IPS-15b (cell line): Measurements from ENCODE around the gene HAUS2.

ENCODE experiments used
- H3K27me3 ChIP-seq: one replicate; pipeline ENCODE4 v1.6.1; 2013; ENCODE audit warnings: low read length; ENCODE audit not compliant: control insufficient read depth, insufficient read depth
- H3K36me3 ChIP-seq: one replicate; pipeline ENCODE4 v1.6.1; 2013; ENCODE audit warnings: low read length; ENCODE audit not compliant: control insufficient read depth, insufficient read depth
- H3K4me1 ChIP-seq: one replicate; pipeline ENCODE4 v1.6.1; 2013; ENCODE audit warnings: mild to moderate bottlenecking, low read length; ENCODE audit not compliant: control insufficient read depth, insufficient read depth
- H3K4me3 ChIP-seq: one replicate; pipeline ENCODE4 v1.5.1; 2013; ENCODE audit warnings: low read depth, low read length
- H3K9ac ChIP-seq: one replicate; pipeline ENCODE4 v1.6.1; 2013; ENCODE audit warnings: low read depth, mild to moderate bottlenecking, low read length
- H3K9me3 ChIP-seq: one replicate; pipeline ENCODE4 v1.6.1; 2013; ENCODE audit warnings: mild to moderate bottlenecking, low read length; ENCODE audit not compliant: control insufficient read depth, insufficient read depth

The HAUS2 gene

GRCh38 chr15:42577514-42578031, 28.9 kb downstream of the HAUS2 start:
- Histone ChIP-seq H3K4me1 (peaks cover 5% of the 10 kb centered on the region), H3K9ac (no peak overlapping the region), H3K27me3 (peaks cover 60% of the 10 kb centered on the region), H3K36me3 (no peaks in the 10 kb centered on the region), H3K4me3 (no peak overlapping the region), H3K9me3 (no peaks in the 10 kb centered on the region)

DNA sequence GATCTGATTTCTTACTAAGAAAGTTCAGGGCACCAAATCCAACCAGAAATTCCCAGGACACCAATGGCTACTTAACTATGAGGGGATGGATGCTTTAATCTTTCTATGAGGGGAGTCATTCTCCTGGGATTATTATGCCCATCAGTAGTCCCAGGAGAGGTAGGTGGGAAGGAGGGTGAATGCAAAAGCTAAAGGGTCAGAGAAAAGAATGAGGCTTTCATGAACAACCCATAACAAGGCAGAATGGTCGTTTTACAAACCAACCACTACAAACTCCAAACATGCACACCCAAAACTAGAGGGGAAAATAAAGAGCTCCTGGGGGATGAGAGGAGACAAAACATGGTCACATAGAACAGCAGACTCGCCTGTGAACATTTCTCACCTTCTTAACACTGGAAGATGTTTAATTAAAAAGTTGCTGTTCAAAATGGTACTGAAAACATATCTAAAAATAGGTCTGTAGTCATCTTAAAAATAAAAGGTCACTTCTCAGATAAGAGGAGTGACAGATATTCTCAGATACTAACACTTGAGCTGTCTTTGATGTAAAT, 30.4 kb downstream of the HAUS2 start:
- Histone ChIP-seq H3K4me3 (no peak overlapping the region), H3K4me1 (peaks cover 11% of the 10 kb centered on the region)

DNA sequence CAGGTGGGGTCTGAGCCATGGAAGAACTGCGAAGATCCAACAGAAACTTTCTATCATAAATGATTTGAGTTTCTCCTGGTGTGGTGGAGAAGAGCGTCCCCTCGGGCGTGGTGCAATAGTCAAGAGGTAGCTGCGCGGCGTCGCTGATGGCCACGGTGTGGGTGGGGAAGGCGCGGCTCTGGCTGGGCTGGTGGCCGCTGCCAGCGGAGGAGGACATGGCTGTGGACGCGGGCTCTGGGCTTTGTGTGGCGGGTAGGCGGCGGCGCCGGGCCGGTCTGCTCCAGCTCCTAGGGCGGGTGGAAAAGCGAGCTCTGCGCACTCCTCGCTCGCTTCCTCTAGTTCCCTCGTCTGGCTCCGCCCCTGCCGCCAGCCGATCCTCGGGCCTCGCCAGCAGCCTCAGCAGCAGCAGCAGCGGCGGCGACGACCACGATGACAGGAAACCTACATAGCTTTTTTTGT, 32.7 kb downstream of the HAUS2 start:
- H3K4me1 ChIP-seq = peaks cover 14% of the 10 kb centered on the region
- H3K27me3 ChIP-seq = peaks cover 48% of the 10 kb centered on the region
- H3K9me3 ChIP-seq = no peaks in the 10 kb centered on the region
- H3K9ac ChIP-seq = peak overlapping the region; percentile 57
- H3K36me3 ChIP-seq = no peaks in the 10 kb centered on the region
- peak overlapping the region; percentile 58 for H3K4me3 ChIP-seq

More for the DNA sequence above, 30.4 kb downstream of the HAUS2 start:
- no peaks in the 10 kb centered on the region for H3K36me3 ChIP-seq
- no peaks in the 10 kb centered on the region for H3K9me3 ChIP-seq
- no peak overlapping the region for H3K9ac ChIP-seq
- peaks cover 57% of the 10 kb centered on the region for H3K27me3 ChIP-seq

GRCh38 chr15:42582569-42583375, 34.1 kb downstream of the HAUS2 start:
- Histone ChIP-seq H3K4me1 (peaks cover 12% of the 10 kb centered on the region), H3K27me3 (peaks cover 35% of the 10 kb centered on the region), H3K9me3 (no peaks in the 10 kb centered on the region), H3K36me3 (no peaks in the 10 kb centered on the region), H3K4me3 (no peak overlapping the region), H3K9ac (no peak overlapping the region)

DNA sequence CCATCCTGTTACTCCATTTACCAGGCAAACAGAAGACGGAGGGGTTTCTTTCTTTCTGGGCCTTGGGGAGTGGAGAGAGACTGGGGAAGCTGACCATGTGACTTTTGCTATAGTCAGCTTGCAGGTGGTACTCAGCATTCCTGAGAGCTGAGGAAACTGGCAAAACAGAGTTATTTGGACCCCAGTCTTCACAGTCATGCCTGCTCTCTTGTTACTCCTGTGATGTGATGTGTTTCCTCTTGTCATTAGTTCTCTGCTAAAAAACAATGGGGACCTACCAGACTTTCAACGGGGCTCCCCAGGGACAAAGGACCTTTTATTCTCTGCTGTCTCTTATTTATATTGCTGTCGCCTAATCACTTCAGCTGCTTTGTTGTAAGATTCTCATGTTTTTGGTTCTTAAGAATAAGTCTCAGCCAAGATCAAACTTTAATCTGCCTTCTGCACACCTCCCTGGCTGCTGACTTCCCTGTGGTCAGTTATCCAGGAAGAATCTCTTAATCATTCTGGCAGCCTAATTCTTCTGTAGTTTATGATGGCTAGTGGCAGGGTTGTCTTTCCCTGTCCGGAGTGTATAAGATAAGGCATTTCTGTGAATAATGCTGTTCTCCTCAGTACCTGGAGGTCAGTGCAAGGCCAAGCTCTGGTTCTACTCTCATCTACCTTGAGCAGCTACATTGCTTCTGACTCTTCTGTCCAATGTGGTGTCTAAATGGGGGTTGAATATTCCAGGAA, 35.6 kb downstream of the HAUS2 start:
- H3K4me1 ChIP-seq = peaks cover 12% of the 10 kb centered on the region
- H3K36me3 ChIP-seq = no peaks in the 10 kb centered on the region
- no peaks in the 10 kb centered on the region for H3K9me3 ChIP-seq
- no peak overlapping the region for H3K9ac ChIP-seq
- peaks cover 25% of the 10 kb centered on the region for H3K27me3 ChIP-seq
- no peak overlapping the region for H3K4me3 ChIP-seq

DNA sequence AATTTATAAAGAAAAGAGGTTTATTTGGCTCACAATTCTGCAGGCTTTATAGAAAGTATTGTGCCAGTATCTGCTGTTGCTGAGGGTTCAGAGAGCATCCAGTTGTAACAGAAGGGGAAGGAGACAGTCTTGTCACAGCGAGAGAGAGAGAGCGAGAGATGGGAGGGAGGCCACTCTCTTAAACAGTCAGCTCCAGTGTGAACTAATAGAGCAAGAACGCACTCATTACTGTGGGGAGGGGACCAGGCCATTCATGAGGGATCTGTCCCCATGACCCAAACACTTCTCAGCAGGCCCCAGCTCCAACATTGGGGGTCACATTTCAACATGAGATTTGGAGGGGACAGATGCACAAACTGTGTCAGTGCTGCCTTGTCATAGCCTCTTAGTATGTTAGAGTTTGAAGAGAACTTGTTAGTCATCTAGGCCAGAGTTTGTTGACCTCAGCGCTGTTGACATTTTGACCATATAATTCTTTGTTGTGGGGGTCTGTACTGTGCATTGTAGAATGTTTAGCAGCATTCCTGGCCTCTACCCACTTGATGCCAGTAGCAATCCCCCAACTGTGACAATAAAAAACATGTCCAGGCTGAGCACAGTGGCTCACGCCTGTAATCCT, 42.1 kb downstream of the HAUS2 start:
- Histone ChIP-seq H3K4me3 (no peak overlapping the region), H3K9ac (no peak overlapping the region), H3K36me3 (no peaks in the 10 kb centered on the region), H3K9me3 (no peaks in the 10 kb centered on the region), H3K27me3 (no peaks in the 10 kb centered on the region), H3K4me1 (peaks cover 4% of the 10 kb centered on the region)

DNA sequence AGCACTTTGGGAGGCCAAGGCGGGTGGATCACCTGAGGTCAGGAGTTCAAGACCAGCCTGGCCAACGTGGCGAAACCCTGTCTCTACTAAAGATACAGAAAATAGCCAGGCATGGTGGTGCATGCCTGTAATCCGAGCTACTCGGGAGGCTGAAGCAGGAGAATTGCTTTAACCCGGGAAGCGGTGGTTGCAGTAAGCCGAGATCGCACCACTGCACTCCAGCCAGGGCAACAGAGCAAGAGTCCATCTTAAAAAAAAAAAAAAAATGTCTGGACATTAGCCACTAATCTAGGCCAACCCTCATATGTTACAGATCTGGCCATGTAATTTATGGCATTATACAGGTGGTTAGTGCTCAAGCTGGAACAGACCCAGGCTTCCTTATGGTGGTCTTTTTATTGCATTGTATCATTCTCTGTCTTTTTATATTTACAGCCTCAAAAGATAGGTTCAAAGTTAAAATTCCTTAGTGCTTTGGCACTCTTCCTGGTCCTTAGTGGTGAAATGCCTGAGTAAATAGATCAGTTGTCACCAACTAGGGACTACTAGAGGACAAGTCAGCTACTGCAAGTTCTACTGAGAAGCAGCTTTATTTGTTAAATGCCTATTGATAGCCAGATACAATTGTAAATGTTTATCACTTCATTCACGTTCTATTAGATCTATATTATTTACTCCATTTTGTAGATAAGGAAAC, 42.7 kb downstream of the HAUS2 start:
- no peaks in the 10 kb centered on the region for H3K27me3 ChIP-seq
- H3K4me3 ChIP-seq = no peak overlapping the region
- H3K36me3 ChIP-seq = no peaks in the 10 kb centered on the region
- peaks cover 4% of the 10 kb centered on the region for H3K4me1 ChIP-seq
- H3K9me3 ChIP-seq = no peaks in the 10 kb centered on the region
- no peak overlapping the region for H3K9ac ChIP-seq

DNA sequence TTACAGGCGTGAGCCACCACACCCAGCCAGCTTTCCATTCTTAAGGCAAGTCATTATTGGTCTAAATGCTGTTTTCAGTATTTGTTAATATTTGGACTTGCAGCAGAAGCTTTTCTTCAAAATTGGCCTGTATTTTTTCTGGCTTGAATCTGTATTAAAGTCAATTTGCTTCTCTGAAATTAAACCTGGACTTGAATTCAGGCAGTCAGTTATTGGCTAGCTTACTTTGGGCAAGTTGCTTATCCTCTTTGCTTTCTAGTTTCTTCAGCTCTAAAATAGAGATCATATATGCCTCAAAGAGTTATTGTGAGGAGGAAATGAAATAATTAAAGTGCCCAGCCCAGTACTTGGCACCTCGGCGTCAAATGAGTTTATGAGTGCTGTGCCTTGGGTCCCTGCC, 44.1 kb downstream of the HAUS2 start:
- Histone ChIP-seq H3K9ac (no peak overlapping the region), H3K9me3 (no peaks in the 10 kb centered on the region), H3K4me3 (no peak overlapping the region), H3K27me3 (no peaks in the 10 kb centered on the region), H3K36me3 (no peaks in the 10 kb centered on the region), H3K4me1 (peaks cover 4% of the 10 kb centered on the region)

DNA sequence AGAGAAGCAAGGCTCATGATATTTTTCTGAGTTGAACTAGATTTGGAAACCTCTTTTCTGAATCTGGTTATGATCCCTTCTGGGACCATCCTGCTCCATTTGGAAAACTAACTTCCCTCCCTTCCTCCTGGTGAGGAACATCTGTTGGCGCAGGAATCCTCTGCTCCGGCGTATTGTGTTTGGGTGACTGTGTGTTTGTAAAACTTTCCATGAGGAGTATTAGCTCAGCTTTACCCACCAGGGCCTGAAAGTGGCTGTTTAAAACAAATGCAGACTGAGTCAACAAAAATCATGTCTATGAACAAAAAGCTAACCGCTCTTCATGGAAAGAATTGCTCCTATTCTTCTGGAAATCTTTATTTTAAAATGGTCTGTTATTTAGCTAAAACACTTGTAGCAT, 44.5 kb downstream of the HAUS2 start:
- Histone ChIP-seq H3K4me3 (no peak overlapping the region), H3K4me1 (peaks cover 4% of the 10 kb centered on the region), H3K9me3 (no peaks in the 10 kb centered on the region), H3K27me3 (no peaks in the 10 kb centered on the region), H3K36me3 (no peaks in the 10 kb centered on the region), H3K9ac (no peak overlapping the region)

DNA sequence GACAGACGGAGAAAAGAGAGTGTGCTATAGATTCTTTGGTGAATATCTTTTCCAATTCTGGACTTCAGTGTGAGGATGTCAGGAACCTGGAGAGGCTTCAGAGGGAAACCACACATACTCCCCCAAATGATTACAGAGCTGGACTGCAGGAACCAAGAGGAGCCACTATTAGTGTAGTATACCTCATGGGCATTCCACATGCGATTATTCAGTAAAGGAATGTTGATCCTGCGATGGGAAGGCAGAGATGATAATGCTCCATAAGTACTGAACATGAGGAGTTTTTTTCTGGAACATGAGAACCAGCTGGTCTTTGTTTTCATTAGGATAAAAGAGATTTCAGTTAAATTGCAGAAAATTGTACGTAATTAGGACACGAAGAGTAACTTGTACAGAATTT, 45.5 kb downstream of the HAUS2 start:
- H3K4me1 ChIP-seq = peaks cover 4% of the 10 kb centered on the region
- no peaks in the 10 kb centered on the region for H3K36me3 ChIP-seq
- H3K27me3 ChIP-seq = no peaks in the 10 kb centered on the region
- H3K4me3 ChIP-seq = no peak overlapping the region
- H3K9me3 ChIP-seq = no peaks in the 10 kb centered on the region
- no peak overlapping the region for H3K9ac ChIP-seq

GRCh38 chr15:42595626-42596240, 47.1 kb downstream of the HAUS2 start:
- Histone ChIP-seq H3K9me3 (no peaks in the 10 kb centered on the region), H3K36me3 (no peaks in the 10 kb centered on the region), H3K9ac (no peak overlapping the region), H3K4me3 (no peak overlapping the region), H3K27me3 (no peaks in the 10 kb centered on the region), H3K4me1 (peaks cover 4% of the 10 kb centered on the region)
